ENCODE measurements around the gene CHRM5. TPM values are rescaled to one million over a fixed set of nuclear protein-coding genes. Genes with fewer than 3 reads are reported as not detected.

Gene CHRM5
- total RNA-seq, 2 donors from 2014 or later = not detected

DNA sequence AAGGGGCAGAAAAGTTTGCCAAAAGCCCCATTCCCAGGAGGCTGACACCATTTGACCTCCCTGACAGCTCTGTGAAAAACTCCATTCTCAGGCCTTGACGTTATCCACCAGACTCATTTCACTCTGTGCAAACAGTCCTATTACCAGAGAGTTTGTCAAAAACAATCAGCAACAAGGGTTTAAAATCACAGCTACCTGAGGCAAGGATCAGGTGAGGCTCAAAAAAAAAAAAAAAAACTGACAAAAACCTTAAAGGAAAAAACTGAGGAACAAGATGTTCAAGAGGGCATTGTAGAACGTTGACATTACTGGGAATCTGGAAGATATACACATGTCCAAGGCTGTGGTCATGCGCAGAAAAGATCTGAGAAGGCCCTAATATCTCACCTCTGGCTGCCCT lies 59.3 kb downstream of the CHRM5 start:
- Histone ChIP-seq H3K36me3 (no peaks in the 10 kb centered on the region), H3K9me3 (no peaks in the 10 kb centered on the region), H3K27ac (no peak overlapping the region), H3K9ac (ENCODE audit: low read depth in 2 of 2, low read length in 2 of 2) (no peak overlapping the region), H3K4me3 (no peak overlapping the region), H3K4me1 (no peaks in the 10 kb centered on the region), H3K27me3 (no peaks in the 10 kb centered on the region)
- intact Hi-C loops (cut with DNase I) = no loop called here
- no peak for DNase-seq
- TF ChIP-seq, protein P1, sequence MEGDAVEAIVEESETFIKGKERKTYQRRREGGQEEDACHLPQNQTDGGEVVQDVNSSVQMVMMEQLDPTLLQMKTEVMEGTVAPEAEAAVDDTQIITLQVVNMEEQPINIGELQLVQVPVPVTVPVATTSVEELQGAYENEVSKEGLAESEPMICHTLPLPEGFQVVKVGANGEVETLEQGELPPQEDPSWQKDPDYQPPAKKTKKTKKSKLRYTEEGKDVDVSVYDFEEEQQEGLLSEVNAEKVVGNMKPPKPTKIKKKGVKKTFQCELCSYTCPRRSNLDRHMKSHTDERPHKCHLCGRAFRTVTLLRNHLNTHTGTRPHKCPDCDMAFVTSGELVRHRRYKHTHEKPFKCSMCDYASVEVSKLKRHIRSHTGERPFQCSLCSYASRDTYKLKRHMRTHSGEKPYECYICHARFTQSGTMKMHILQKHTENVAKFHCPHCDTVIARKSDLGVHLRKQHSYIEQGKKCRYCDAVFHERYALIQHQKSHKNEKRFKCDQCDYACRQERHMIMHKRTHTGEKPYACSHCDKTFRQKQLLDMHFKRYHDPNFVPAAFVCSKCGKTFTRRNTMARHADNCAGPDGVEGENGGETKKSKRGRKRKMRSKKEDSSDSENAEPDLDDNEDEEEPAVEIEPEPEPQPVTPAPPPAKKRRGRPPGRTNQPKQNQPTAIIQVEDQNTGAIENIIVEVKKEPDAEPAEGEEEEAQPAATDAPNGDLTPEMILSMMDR (IDR thresholded peaks at IDR 0.05) = no peak

DNA sequence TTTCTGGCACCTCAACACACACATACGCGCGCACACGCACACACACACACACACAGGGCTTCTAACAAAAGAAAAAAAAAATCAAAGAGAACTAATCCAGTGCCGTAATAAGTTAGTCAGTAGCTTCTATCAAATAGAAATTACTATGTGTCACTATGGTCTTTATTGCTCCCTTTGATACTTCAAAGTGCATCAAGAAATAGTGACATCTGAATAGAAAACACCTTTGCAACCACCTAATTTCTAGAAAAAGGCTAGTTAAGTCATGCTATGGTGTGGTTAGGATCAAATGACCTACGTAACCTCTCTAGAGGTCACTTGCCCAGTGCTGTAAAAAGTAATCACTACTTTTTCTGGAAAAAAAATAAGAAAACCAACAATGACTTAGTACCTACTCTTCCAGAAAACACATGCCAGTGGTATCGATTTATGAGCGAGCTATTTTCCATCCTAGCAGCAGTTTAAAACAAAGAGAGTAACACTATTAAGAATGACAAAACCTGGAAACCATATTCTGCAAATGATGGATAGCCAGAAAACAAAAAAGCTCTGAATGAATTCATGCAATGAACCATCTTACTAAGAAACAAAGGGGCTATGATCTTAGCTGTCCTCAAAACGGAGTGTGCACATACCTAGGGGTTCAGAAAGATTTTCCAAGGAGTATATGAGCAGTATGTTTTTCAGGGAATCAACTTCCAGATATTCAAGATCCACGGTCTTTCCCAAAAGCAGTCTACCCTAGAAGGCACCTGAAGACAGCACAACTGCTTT lies 63.9 kb downstream of the CHRM5 start:
- H3K4me1 ChIP-seq = no peaks in the 10 kb centered on the region
- H3K27ac ChIP-seq = no peak overlapping the region
- no peaks in the 10 kb centered on the region for H3K27me3 ChIP-seq
- H3K9me3 ChIP-seq = no peaks in the 10 kb centered on the region
- DNase-seq = no peak
- no peak overlapping the region for H3K9ac ChIP-seq (ENCODE audit: low read depth in 2 of 2, low read length in 2 of 2)
- TF ChIP-seq, protein P1 (IDR thresholded peaks at IDR 0.05) = no peak
- no peaks in the 10 kb centered on the region for H3K36me3 ChIP-seq
- intact Hi-C loops (cut with DNase I) = no loop called here
- H3K4me3 ChIP-seq = no peak overlapping the region

DNA sequence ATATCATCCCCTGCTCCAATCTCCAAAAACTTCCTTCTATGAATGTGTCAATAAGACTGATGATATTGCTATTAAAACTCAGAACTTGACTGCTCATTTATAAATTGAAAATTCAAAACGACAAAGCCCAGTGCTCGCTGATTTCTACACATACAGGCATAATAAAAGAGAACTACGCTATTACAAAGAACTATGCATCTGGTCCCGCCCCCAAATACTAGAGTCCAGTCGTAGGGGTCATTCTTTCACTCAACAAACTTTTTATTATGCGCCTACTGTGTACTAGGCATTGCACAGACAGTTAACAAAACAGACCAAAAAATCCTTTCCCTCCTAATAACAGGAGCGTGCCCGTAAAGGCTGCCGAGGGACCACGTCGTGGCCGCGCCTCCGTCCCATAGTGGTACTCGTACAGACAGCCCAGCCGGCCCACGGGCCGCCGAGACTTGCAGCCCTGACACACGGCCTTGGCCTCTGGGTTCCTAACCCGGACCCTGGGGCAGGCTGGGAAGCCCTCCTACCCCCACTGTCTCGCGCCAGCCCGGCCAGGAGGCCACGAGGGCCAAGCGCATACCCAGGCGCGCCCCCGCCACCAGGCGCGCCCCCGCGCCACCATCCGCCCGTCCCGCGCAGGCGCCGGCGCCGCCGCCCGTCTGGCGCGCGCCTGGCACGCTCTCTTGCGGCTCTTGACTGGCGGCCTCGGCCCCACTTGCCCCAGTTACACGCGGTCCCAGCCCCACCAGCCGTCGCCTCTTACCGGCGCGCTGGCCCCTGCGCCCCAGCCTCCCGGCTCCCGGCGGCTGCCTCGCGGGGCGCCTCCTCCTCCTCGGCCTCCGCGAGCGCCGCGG lies 70.0 kb downstream of the CHRM5 start:
- H3K36me3 ChIP-seq = no peaks in the 10 kb centered on the region
- peak overlapping the region; percentile 84 for H3K27ac ChIP-seq
- no peaks in the 10 kb centered on the region for H3K27me3 ChIP-seq
- H3K4me1 ChIP-seq = peaks cover 6% of the 10 kb centered on the region
- H3K9ac ChIP-seq (ENCODE audit: low read depth in 2 of 2, low read length in 2 of 2) = peak overlapping the region; percentile 87 to 95
- TF ChIP-seq, protein P1 (IDR thresholded peaks at IDR 0.05) = no peak
- peak; percentile 76 for DNase-seq
- intact Hi-C loops (cut with DNase I) = no loop called here
- no peaks in the 10 kb centered on the region for H3K9me3 ChIP-seq
- peak overlapping the region; percentile 88 for H3K4me3 ChIP-seq

DNA sequence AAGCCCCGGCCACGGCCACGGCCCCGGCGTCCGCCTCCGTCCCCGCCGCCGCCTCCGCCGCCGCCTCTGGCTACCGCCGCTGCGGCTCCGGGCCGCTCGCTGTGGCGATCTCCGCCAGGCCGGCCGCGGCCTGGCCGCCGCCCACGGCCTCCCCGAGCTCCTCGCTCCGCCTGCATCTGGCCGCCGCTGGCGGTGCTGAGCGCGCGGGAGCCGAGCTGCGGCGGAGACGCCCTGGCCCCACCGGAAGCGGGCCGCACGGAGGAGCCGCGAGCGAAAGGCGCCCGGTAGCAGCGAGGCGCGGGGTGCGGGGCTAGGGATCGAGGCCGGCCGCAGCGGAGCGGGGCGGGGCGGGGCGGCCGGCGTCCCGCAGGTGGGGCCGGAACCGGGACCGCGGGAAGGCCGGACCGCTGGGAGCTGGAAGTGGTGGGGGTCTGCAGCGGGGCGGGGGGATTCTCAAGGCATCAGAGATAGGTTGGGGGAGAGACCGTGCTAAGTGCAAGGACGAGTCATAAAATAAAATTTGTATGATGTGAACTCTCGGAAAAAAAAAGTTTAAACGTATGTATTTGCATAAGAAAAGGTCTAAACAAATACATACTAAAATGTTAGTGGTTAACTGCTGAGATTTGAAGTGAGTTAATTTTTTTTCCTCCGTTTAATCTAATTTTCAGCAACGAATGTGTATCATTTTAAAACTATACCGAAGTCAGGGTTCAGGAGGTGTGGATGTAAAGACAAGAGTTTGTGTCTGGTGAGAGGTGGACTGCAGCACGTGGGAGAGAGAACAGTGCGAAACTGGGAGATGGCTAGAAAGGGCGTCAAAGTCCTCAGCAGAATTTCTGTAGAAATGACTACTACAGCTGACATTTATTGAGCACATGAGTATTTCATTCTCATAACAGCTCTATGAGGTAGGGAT lies 70.8 kb downstream of the CHRM5 start, which contains the start of gene AVEN:
Gene AVEN, minus strand, starts transcription at position 334 of the 919 bp plus-strand sequence. Its CDS starts 158 bp downstream, at position 176.
- Histone ChIP-seq H3K27me3 (no peaks in the 10 kb centered on the region), H3K36me3 (no peaks in the 10 kb centered on the region), H3K4me3 (peak within 1 kb of the TSS; percentile 88), H3K9ac (ENCODE audit: low read depth in 2 of 2, low read length in 2 of 2) (peak within 1 kb of the TSS; percentile 87 to 95), H3K9me3 (no peaks in the 10 kb centered on the region), H3K4me1 (peaks cover 6% of the 10 kb centered on the region), H3K27ac (peak within 1 kb of the TSS; percentile 84)
- TF ChIP-seq, protein P1 (IDR thresholded peaks at IDR 0.05) = no peak
- peak; percentile 50 for DNase-seq
- intact Hi-C loops (cut with DNase I) = no loop called here

DNA sequence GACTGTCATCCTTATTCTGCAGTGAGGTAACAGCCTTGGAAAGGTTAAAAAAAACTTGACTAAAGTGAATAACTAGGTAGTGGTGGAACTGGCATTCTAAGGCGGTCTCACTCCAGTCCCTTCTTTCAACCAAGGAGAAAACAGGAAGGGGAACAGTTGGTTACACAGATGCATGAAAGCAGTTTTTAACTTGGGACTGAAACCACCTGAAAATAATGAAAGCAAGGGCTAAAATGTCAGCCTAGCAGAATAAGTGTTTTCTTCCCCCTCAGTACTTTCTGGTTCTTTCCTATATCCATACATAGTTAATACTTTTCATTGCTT lies 71.5 kb downstream of the CHRM5 start:
- no peak for DNase-seq
- Histone ChIP-seq H3K27me3 (no peaks in the 10 kb centered on the region), H3K36me3 (no peaks in the 10 kb centered on the region), H3K9ac (ENCODE audit: low read depth in 2 of 2, low read length in 2 of 2) (peak overlapping the region in 1 of 2 donors; percentile 35), H3K4me1 (peaks cover 6% of the 10 kb centered on the region), H3K27ac (peak overlapping the region; percentile 84), H3K9me3 (no peaks in the 10 kb centered on the region), H3K4me3 (peak overlapping the region; percentile 88)
- intact Hi-C loops (cut with DNase I) = no loop called here
- TF ChIP-seq, protein P1 (IDR thresholded peaks at IDR 0.05) = no peak
